LNCAP (cell line): Measurements from ENCODE around the gene FGFRL1.

Experiments used
- CTCF ChIP-seq: fragments of 450-650 bp; IDR thresholded peaks from 2 replicates; pipeline ENCODE4 v1.5.1; 2017; ENCODE audit warnings: mild to moderate bottlenecking

Gene FGFRL1

GRCh38 chr4:988726-989721 is 22.4 kb upstream of the FGFRL1 start:
- TF ChIP-seq CTCF = no peak

- TF ChIP-seq CTCF = no peak
Measured at GRCh38 chr4:989722-990471, 21.5 kb upstream of the FGFRL1 start.

- TF ChIP-seq CTCF = no peak
Measured at GRCh38 chr4:990746-991367, 20.6 kb upstream of the FGFRL1 start.

GRCh38 chr4:991451-992296 is 19.8 kb upstream of the FGFRL1 start:
- TF ChIP-seq CTCF = no peak

GRCh38 chr4:992297-993110 is 18.9 kb upstream of the FGFRL1 start:
- no peak for TF ChIP-seq CTCF

- TF ChIP-seq CTCF = no peak
Measured at GRCh38 chr4:993111-994029, 18.1 kb upstream of the FGFRL1 start, which contains the start of gene SLC26A1. Gene SLC26A1 (minus strand): TSS chr4:993404. CDS start chr4:991703, 1,701 bp downstream.
